Thymus (tissue), 14 donors: ENCODE measurements around the gene CRISPLD2. TPM values are rescaled to one million over a fixed set of nuclear protein-coding genes. Genes with fewer than 3 reads are reported as not detected.

Experiments
- DNase-seq, 9 donors: peaks; one replicate each; pipeline ENCODE4 v3.0.0-alpha.2; 2013; ENCODE audit warnings: low spot score in 9 of 9, low read depth in 6 of 9, missing footprints in 1 of 9
- H3K27ac ChIP-seq, 2 donors: one replicate each; pipeline ENCODE4 v1.5.1; 2013; ENCODE audit warnings: control low read depth in 1 of 2, low read depth in 1 of 2, low read length in 1 of 2, mild to moderate bottlenecking in 1 of 2, moderate library complexity in 1 of 2
- H3K27me3 ChIP-seq, 2 donors: one replicate each; pipeline ENCODE4 v1.5.1; 2013; ENCODE audit warnings: low read length in 1 of 2; ENCODE audit not compliant: control insufficient read depth in 2 of 2, insufficient read depth in 1 of 2
- H3K36me3 ChIP-seq, 2 donors: one replicate each; pipeline ENCODE4 v1.5.1; 2013; ENCODE audit warnings: low read length in 1 of 2, mild to moderate bottlenecking in 1 of 2, moderate library complexity in 1 of 2; ENCODE audit not compliant: control insufficient read depth in 2 of 2, insufficient read depth in 2 of 2
- H3K4me1 ChIP-seq, 2 donors: one replicate each; pipeline ENCODE4 v1.5.1; 2013; ENCODE audit warnings: low read length in 2 of 2; ENCODE audit not compliant: control insufficient read depth in 2 of 2, insufficient read depth in 2 of 2
- H3K4me3 ChIP-seq, 2 donors: one replicate each; pipeline ENCODE4 v1.5.1; 2013; ENCODE audit warnings: low read length in 2 of 2, control low read depth in 1 of 2, mild to moderate bottlenecking in 1 of 2
- H3K9me3 ChIP-seq, 2 donors: one replicate each; pipeline ENCODE4 v1.5.1; 2013; ENCODE audit warnings: low read length in 1 of 2, mild to moderate bottlenecking in 1 of 2; ENCODE audit not compliant: control insufficient read depth in 2 of 2, insufficient read depth in 1 of 2
- WGBS: extraction: QIAGEN DNeasy Blood & Tissue Kit; methylation state at CpG from one replicate; pipeline ENCODE4 v1.1.7; 2013; 5-methylcytosine and 5-hydroxymethylcytosine counted together
- long read RNA-seq, 10 donors: transcript quantifications; one replicate each; lab custom pipeline, GENCODE V29; 2026
- polyA plus RNA-seq: library from polyadenylated mRNA; stranded (reverse); fragments of 200-250 nt; gene quantifications from one replicate; pipeline ENCODE4 v1.2.3, GENCODE V29; 2013
- total RNA-seq: library from RNA; stranded (reverse); fragments of 120-200 nt; gene quantifications from one replicate; pipeline ENCODE4 v1.2.4, GENCODE V29; 2013
- donor health status: healthy.

Gene CRISPLD2, protein sequence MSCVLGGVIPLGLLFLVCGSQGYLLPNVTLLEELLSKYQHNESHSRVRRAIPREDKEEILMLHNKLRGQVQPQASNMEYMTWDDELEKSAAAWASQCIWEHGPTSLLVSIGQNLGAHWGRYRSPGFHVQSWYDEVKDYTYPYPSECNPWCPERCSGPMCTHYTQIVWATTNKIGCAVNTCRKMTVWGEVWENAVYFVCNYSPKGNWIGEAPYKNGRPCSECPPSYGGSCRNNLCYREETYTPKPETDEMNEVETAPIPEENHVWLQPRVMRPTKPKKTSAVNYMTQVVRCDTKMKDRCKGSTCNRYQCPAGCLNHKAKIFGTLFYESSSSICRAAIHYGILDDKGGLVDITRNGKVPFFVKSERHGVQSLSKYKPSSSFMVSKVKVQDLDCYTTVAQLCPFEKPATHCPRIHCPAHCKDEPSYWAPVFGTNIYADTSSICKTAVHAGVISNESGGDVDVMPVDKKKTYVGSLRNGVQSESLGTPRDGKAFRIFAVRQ
- total RNA-seq = 2.1 TPM
- polyA plus RNA-seq = 7.2 TPM
- long read RNA-seq, donor 1 = 0 reads
- long read RNA-seq, donor 2 = 0 reads
- long read RNA-seq, donor 3 = 0 reads
- long read RNA-seq, donor 4 = 0 reads
- long read RNA-seq, donor 5, full-length matches to known transcripts = 1 of 1 reads
- long read RNA-seq, donor 5, partial matches to known transcripts = 0 of 1 reads
- long read RNA-seq, donor 5, other reads (novel, unspliced or antisense) = 0 of 1 reads
- long read RNA-seq, donor 6 = 0 reads
- long read RNA-seq, donor 7 = 0 reads
- long read RNA-seq, donor 8 = 0 reads
- long read RNA-seq, donor 9 = 0 reads
- long read RNA-seq, donor 10, partial matches to known transcripts = 0 of 1 reads
- long read RNA-seq, donor 10, other reads (novel, unspliced or antisense) = 0 of 1 reads

DNA sequence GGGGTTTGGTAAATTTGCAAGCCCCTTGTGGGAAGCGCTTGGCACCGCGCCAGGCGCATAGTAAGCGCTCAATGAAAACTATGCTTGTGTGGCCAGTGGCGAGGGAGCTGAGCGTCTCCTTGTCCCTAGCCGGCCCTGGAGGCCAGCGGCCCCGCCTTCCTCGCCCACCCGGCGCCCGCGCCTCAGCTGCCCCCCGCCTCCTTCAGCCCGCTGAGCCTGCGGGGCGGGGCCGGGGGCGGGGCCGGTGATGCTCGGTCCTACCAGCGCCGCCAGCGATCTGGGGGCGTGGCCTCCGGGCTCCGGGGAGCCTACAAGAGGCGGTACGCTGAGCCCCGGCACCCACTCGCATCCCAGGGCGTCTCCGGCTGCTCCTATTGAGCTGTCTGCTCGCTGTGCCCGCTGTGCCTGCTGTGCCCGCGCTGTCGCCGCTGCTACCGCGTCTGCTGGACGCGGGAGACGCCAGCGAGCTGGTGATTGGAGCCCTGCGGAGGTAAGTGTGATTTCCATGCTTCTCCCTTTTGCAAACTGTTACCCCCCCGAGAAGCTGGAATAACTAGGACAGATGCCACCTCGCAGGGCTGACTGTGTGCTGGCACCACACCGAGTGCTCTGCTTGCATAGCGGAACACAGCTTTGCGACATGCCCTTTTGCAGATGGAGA, at the start of gene CRISPLD2:
CRISPLD2 (plus strand) TSS at position 342 of the 661 bp plus-strand sequence. CDS start 18,511 bp downstream, outside the sequence.
- Histone ChIP-seq H3K9me3 (no peaks in the 10 kb centered on the region), H3K36me3 (no peaks in the 10 kb centered on the region), H3K4me3 (peak within 1 kb of the TSS; percentile 22 to 29), H3K27me3 (peaks cover 12 to 43% of the 10 kb centered on the region in 2 donors), H3K27ac (no peak within 1 kb of the TSS), H3K4me1 (peaks cover 9 to 13% of the 10 kb centered on the region in 2 donors)
- 5% methylated on average over 53 of the region's 53 CpGs for WGBS
- peak; percentile 74 to 96 (median 90) for DNase-seq

DNA sequence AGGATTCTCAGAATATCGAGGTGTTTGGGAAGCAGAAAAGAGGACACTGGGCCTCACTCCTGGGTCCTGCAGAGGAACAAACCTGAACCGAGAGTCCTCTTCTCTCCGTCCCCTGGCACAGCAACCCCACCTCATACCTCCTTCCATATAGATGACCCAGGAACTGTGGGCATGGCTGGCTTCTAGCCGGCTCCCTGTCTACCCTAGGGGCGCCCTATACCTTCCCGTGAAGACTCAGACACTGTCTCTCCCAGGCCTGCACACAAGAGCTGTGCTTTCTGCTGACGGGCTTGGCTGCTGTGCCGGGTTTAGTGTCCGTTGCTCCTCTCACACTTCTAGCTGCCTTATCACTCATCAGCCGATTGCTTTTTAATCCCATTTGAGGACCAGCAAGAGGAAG, 46.5 kb upstream of the CRISPLD2 start:
- no peaks in the 10 kb centered on the region for H3K9me3 ChIP-seq
- no peak overlapping the region for H3K4me3 ChIP-seq
- no peaks in the 10 kb centered on the region for H3K27me3 ChIP-seq
- 98% methylated on average over 10 of the region's 10 CpGs for WGBS
- no peak overlapping the region for H3K27ac ChIP-seq
- no peaks in the 10 kb centered on the region for H3K4me1 ChIP-seq
- H3K36me3 ChIP-seq = peaks cover 68 to 75% of the 10 kb centered on the region in 2 donors
- DNase-seq = no peak

DNA sequence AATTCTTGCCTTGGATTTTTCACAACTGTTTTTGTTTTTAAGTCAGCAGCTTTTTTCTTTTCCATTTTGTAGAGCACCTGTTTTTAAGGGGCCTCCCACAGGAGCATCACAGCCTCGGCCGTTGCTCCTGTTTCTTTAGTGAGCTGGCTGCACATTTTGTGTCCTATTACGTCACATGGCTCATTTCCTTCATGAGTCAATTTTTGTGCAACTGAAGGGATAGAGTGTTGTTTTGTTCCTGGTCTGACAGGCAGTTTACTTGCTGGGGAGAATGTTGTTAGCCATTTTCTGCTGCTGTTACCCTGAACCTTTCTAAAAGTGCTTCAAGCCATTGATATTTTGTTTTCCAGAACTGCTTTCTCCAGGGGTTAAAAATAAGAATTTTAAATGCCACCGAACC, 45.0 kb upstream of the CRISPLD2 start:
- WGBS = 91% methylated on average over 4 of the region's 4 CpGs
- Histone ChIP-seq H3K4me1 (no peaks in the 10 kb centered on the region), H3K4me3 (no peak overlapping the region), H3K27ac (no peak overlapping the region), H3K9me3 (no peaks in the 10 kb centered on the region), H3K27me3 (no peaks in the 10 kb centered on the region), H3K36me3 (peaks cover 63 to 67% of the 10 kb centered on the region in 2 donors)
- no peak for DNase-seq

DNA sequence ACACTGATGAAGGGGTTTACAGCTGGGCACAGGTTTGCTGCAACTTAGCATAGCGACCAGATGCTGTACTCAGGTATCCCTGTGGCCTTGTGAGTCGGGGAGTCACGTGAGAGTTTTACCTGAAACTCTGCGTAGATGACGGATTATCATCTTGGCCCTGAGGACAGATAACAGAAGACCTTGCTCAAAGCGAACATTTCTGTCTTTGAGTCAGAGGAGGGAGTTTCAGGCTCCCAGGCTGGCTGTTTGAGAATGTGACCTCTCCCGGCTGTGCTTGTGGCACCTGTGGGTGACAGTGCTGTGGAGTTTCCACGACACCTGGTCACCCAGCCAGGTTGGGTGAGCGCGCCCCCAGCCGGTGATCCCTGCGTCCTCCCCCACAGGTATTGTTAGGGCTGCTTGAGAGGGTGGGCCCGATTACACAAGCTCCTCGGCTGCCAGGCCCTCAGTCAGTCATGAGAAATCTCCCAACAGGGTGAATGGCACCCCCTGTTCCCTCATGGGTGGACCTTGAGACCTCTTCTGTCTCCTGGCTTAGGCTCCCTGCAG, 44.4 kb upstream of the CRISPLD2 start:
- H3K27me3 ChIP-seq = no peaks in the 10 kb centered on the region
- WGBS = 98% methylated on average over 14 of the region's 14 CpGs
- no peaks in the 10 kb centered on the region for H3K9me3 ChIP-seq
- H3K4me1 ChIP-seq = no peaks in the 10 kb centered on the region
- no peak overlapping the region for H3K4me3 ChIP-seq
- H3K36me3 ChIP-seq = peaks cover 63 to 67% of the 10 kb centered on the region in 2 donors
- H3K27ac ChIP-seq = no peak overlapping the region
- DNase-seq = no peak

DNA sequence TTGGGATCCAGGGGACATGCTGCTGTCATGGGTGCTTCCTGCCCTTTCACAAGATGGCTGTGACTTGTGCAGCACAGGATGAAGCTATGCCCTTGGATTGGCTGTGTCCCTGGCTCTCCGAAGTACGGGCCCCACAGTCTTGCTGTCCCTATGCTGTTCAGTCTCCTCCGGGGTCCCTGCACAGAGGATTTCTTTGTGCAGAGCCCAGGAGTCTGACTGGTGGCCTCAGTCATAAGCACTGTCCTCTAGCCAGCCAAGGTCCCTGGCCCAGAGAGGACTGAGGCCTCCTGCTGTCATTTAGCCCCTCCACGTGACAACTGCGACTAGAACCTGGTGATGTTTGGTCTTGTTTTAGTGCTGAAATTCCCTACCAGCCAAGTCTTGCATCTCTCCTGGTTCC, 42.4 kb upstream of the CRISPLD2 start:
- Histone ChIP-seq H3K27me3 (no peaks in the 10 kb centered on the region), H3K9me3 (no peaks in the 10 kb centered on the region), H3K4me3 (no peak overlapping the region), H3K36me3 (peaks cover 58 to 59% of the 10 kb centered on the region in 2 donors), H3K27ac (no peak overlapping the region), H3K4me1 (no peaks in the 10 kb centered on the region)
- WGBS = 100% methylated on average over 5 of the region's 5 CpGs
- DNase-seq = no peak

DNA sequence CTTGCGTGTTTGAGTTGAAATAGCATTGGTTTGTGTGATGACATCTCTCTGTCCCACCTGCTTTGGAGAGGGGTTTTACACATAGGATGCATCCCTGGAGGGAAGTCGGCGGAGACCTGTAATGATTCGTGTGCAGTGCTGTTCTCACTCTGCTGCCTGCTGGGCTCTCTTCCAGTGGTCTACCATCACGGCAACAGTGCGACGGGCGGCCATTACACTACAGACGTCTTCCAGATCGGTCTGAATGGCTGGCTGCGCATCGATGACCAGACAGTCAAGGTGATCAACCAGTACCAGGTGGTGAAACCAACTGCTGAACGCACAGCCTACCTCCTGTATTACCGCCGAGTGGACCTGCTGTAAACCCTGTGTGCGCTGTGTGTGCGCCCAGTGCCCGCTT, 41.1 kb upstream of the CRISPLD2 start:
- no peak overlapping the region for H3K4me3 ChIP-seq
- H3K27ac ChIP-seq = no peak overlapping the region
- no peaks in the 10 kb centered on the region for H3K4me1 ChIP-seq
- 98% methylated on average over 18 of the region's 18 CpGs for WGBS
- no peak for DNase-seq
- no peaks in the 10 kb centered on the region for H3K9me3 ChIP-seq
- H3K27me3 ChIP-seq = no peaks in the 10 kb centered on the region
- H3K36me3 ChIP-seq = peaks cover 46 to 47% of the 10 kb centered on the region in 2 donors

DNA sequence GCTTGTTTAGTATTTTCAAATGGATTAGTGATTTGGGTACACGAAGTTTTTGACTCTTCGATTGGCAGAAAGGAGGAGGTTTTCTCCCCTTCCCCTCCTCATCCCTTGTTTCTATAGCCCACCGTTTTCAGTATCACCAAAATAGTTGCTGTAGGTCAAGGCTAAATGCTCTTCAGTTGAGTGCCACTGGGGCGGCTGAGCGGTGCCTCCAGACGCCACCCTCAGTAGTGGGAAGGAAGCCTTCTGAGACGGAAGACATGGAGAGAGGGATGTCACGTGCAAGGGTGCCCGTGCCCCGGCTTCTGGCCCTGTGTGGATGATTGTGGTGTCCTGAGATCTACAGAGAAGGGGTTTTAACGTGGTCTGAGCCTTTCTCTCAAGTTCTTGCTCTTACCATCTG, 39.7 kb upstream of the CRISPLD2 start:
- peaks cover 37 to 38% of the 10 kb centered on the region in 2 donors for H3K36me3 ChIP-seq
- no peaks in the 10 kb centered on the region for H3K4me1 ChIP-seq
- H3K9me3 ChIP-seq = no peaks in the 10 kb centered on the region
- H3K4me3 ChIP-seq = no peak overlapping the region
- 99% methylated on average over 11 of the region's 11 CpGs for WGBS
- no peak for DNase-seq
- no peaks in the 10 kb centered on the region for H3K27me3 ChIP-seq
- H3K27ac ChIP-seq = no peak overlapping the region

DNA sequence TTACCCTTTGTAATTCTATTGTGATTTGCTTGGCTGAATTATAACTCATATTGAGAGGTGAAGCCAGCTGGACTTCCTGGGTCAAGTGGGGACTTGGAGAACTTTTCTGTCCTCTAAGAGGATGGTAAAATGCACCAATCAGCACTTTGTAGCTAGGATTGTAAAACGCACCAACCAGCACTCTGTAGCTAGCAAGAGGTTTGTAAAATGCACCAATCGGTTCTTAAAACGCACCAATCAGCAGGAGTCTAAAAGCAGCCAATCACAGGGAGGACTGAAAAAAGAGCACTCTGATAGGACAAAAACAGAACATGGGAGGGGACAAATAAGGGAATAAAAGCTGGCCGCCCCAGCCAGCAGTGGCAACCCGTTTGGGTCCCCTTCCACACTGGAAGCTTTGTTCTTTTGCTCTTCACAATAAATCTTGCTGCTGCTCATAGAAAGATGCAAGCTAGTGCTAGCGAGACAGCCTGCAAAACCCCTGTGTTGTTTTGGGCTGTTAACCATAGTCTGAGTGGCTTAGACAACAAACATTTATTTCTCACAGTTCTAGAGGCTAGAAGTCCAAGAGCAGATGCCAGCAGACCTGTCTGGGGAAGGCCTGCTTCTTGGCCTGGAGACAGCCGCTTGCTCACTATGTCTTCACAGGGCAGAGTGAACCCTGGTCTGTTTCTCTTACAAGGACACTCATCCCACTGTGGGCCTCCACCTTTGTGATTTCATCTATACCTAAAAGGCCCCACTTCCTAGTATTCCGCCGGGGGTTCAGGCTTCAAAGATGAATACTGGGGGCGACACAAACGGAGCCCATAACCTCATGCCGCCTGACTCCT, 39.0 kb upstream of the CRISPLD2 start:
- no peak for DNase-seq
- 97% methylated on average over 12 of the region's 12 CpGs for WGBS
- Histone ChIP-seq H3K4me1 (no peaks in the 10 kb centered on the region), H3K27me3 (no peaks in the 10 kb centered on the region), H3K4me3 (no peak overlapping the region), H3K9me3 (no peaks in the 10 kb centered on the region), H3K27ac (no peak overlapping the region), H3K36me3 (peaks cover 32% of the 10 kb centered on the region in 2 donors)
